Stimulated activated naive CD8-positive, alpha-beta T cell treated with anti-CD3 and anti-CD28 coated beads, Interleukin-15, Interleukin-2, amounts not matched to agents 100 U/mL and 50 U/mL, for 24 hours (primary cell): Measurements from ENCODE around the gene PPP3CB.
"Not testable (repeated sequence)": the region's sequence is repeated elsewhere in the genome, so short reads cannot be mapped to it uniquely, and the experiment has no call there.

Source experiments
- ATAC-seq: fragments of 150-1000 bp; cut with Tn5 transposase; one replicate; pipeline ENCODE4 v1.10.0; 2021
- DNase-seq: peaks from one replicate; pipeline ENCODE4 v3.0.0; 2021

Gene PPP3CB

GRCh38 chr10:73414230-73414945 lies 81.4 kb downstream of the PPP3CB start:
- ATAC-seq (no peak), DNase-seq (no peak)

GRCh38 chr10:73413528-73414229 lies 82.1 kb downstream of the PPP3CB start, which contains the start of gene ANXA7:
Gene ANXA7, minus strand, starts transcription at chr10:73414058. Its CDS starts 13,202 bp downstream, at chr10:73400856.
- DNase-seq: peak; percentile 98
- ATAC-seq: peak; percentile 97

GRCh38 chr10:73413108-73413527 lies 82.7 kb downstream of the PPP3CB start:
- ATAC-seq: peak; percentile 12
- DNase-seq: no peak

GRCh38 chr10:73410897-73411296 lies 84.9 kb downstream of the PPP3CB start:
- ATAC-seq (no peak), DNase-seq (no peak)

- DNase-seq (no peak), ATAC-seq (no peak)
Observed at GRCh38 chr10:73408978-73409521, 86.8 kb downstream of the PPP3CB start.

GRCh38 chr10:73408061-73408460 lies 87.8 kb downstream of the PPP3CB start:
- ATAC-seq (no peak), DNase-seq (no peak)

GRCh38 chr10:73407495-73407894 lies 88.3 kb downstream of the PPP3CB start:
- no peak for ATAC-seq
- DNase-seq: no peak

- no peak for ATAC-seq
- DNase-seq: no peak
Observed at GRCh38 chr10:73406846-73407245, 89.0 kb downstream of the PPP3CB start.

GRCh38 chr10:73405556-73405955 lies 90.3 kb downstream of the PPP3CB start:
- ATAC-seq (no peak), DNase-seq (no peak)

- DNase-seq (no peak), ATAC-seq (no peak)
Observed at GRCh38 chr10:73404690-73405089, 91.1 kb downstream of the PPP3CB start.

- ATAC-seq (no peak), DNase-seq (no peak)
Observed at GRCh38 chr10:73401636-73402035, 94.2 kb downstream of the PPP3CB start.

GRCh38 chr10:73399063-73399462 lies 96.8 kb downstream of the PPP3CB start:
- DNase-seq (no peak), ATAC-seq (no peak)

GRCh38 chr10:73398024-73398423 lies 97.8 kb downstream of the PPP3CB start:
- ATAC-seq (no peak), DNase-seq (no peak)

GRCh38 chr10:73394325-73394724 lies 101.5 kb downstream of the PPP3CB start:
- DNase-seq, ATAC-seq: not testable (repeated sequence)

GRCh38 chr10:73388228-73388627 lies 107.6 kb downstream of the PPP3CB start:
- no peak for DNase-seq
- ATAC-seq: no peak

- DNase-seq (no peak), ATAC-seq (no peak)
Observed at GRCh38 chr10:73386583-73386982, 109.2 kb downstream of the PPP3CB start.
